IMR-90 (cell line): Measurements from ENCODE around the gene PAFAH2. TPM values are rescaled to one million over a fixed set of nuclear protein-coding genes. Genes with fewer than 3 reads are reported as not detected.

Experiments used
- ATAC-seq: fragments of 200-7000 bp; cut with Tn5 transposase; 2 replicates; pipeline ENCODE4 v1.9.1; 2020; ENCODE audit warnings: low read depth, mild to moderate bottlenecking, moderate library complexity
- BruUV-seq: library from RNA; stranded (reverse); fragments of 400-500 nt; replicated peaks from 2 replicates; lab custom pipeline; 2021; lab: Mats Ljungman, UMichigan
- CTCF ChIA-PET: fragments of 300-600 bp; formaldehyde crosslinking; extraction: SDS; loops from one replicate; lab custom pipeline; 2021; ENCODE audit warnings: antibody characterized with exemption; lab: Yijun Ruan, JAX
- POLR2A ChIA-PET: fragments of 300-600 bp; sonication (Branson Sonifier 250); formaldehyde crosslinking; loops from one replicate; lab custom pipeline; 2022; ENCODE audit warnings: antibody characterized with exemption; ENCODE audit not compliant: unreplicated experiment; lab: Charles Lee
- DNase-seq: peaks from one replicate; pipeline ENCODE4 v3.0.0; 2013
- H2AFZ ChIP-seq: replicated peaks from 2 replicates; pipeline ENCODE3; 2013; ENCODE audit warnings: low read length, mild to moderate bottlenecking; ENCODE audit not compliant: poor library complexity
- H2AK5ac ChIP-seq: 2 replicates; pipeline ENCODE4 v1.6.1; 2013; ENCODE audit warnings: low read depth, low read length, inconsistent platforms
- H2AK9ac ChIP-seq: replicated peaks from 2 replicates; pipeline ENCODE3; 2013; ENCODE audit warnings: mild to moderate bottlenecking, low read depth, low read length, moderate library complexity; ENCODE audit not compliant: poor library complexity
- H2BK120ac ChIP-seq: 2 replicates; pipeline ENCODE4 v1.6.1; 2013; ENCODE audit warnings: low read depth, low read length, inconsistent platforms
- H2BK15ac ChIP-seq: 3 replicates; pipeline ENCODE4 v1.6.1; 2013; ENCODE audit warnings: low read depth, low read length, inconsistent platforms
- H2BK20ac ChIP-seq: 2 replicates; pipeline ENCODE4 v1.6.1; 2013; ENCODE audit warnings: low read depth, mild to moderate bottlenecking, inconsistent platforms, low read length, moderate library complexity
- H2BK5ac ChIP-seq: 2 replicates; pipeline ENCODE4 v1.6.1; 2013; ENCODE audit warnings: mild to moderate bottlenecking, low read depth, low read length, inconsistent platforms; ENCODE audit not compliant: poor library complexity, severe bottlenecking
- H3K14ac ChIP-seq: replicated peaks from 2 replicates; pipeline ENCODE4 v1.6.1; 2013; ENCODE audit warnings: low read depth, low read length, inconsistent platforms
- H3K18ac ChIP-seq: 2 replicates; pipeline ENCODE4 v1.6.1; 2013; ENCODE audit warnings: low read depth, low read length, control low read depth
- H3K23ac ChIP-seq: 2 replicates; pipeline ENCODE4 v1.6.1; 2013; ENCODE audit warnings: low read depth, low read length, inconsistent platforms
- H3K27ac ChIP-seq: 2 replicates; pipeline ENCODE4 v1.5.1; 2013; ENCODE audit warnings: mild to moderate bottlenecking, control low read depth, low read length; ENCODE audit not compliant: insufficient read depth
- H3K27me3 ChIP-seq: 2 replicates; pipeline ENCODE4 v1.6.1; 2013; ENCODE audit warnings: low read length; ENCODE audit not compliant: control insufficient read depth, insufficient read depth
- H3K36me3 ChIP-seq: 2 replicates; pipeline ENCODE4 v1.6.1; 2013; ENCODE audit warnings: low read length, mixed read lengths; ENCODE audit not compliant: control insufficient read depth, insufficient read depth
- H3K4ac ChIP-seq: 2 replicates; pipeline ENCODE4 v1.6.1; 2013; ENCODE audit warnings: low read depth, low read length, inconsistent platforms
- H3K4me1 ChIP-seq: 2 replicates; pipeline ENCODE4 v1.6.1; 2013; ENCODE audit warnings: low read length, mixed read lengths; ENCODE audit not compliant: control insufficient read depth, insufficient read depth
- H3K4me2 ChIP-seq: 2 replicates; pipeline ENCODE4 v1.6.1; 2013; ENCODE audit warnings: low read depth, mild to moderate bottlenecking, control low read depth, low read length, moderate library complexity
- H3K4me3 ChIP-seq: 2 replicates; pipeline ENCODE4 v1.5.1; 2013; ENCODE audit warnings: low read depth, mild to moderate bottlenecking, control low read depth, low read length, moderate library complexity; ENCODE audit not compliant: insufficient read depth
- H3K56ac ChIP-seq: 2 replicates; pipeline ENCODE4 v1.6.1; 2013; ENCODE audit warnings: low read length, inconsistent platforms; ENCODE audit not compliant: insufficient read depth; ENCODE audit errors: extremely low read depth
- H3K79me1 ChIP-seq, 2 experiments: 2 replicates each; pipeline ENCODE4 v1.6.1; 2013; ENCODE audit warnings: low read length in 2 of 2, inconsistent platforms in 1 of 2, low read depth in 1 of 2
- H3K9ac ChIP-seq: 2 replicates; pipeline ENCODE4 v1.6.1; 2013; ENCODE audit warnings: low read depth, low read length, control low read depth
- H3K9me1 ChIP-seq: 2 replicates; pipeline ENCODE4 v1.6.1; 2013; ENCODE audit warnings: low read length, inconsistent platforms; ENCODE audit not compliant: insufficient read depth
- H3K9me3 ChIP-seq: 2 replicates; pipeline ENCODE4 v1.6.1; 2013; ENCODE audit warnings: low read length; ENCODE audit not compliant: control insufficient read depth, insufficient read depth
- H4K20me1 ChIP-seq: 2 replicates; pipeline ENCODE4 v1.6.1; 2013; ENCODE audit warnings: low read length, inconsistent platforms; ENCODE audit not compliant: insufficient read depth
- H4K5ac ChIP-seq: 2 replicates; pipeline ENCODE4 v1.6.1; 2013; ENCODE audit warnings: mild to moderate bottlenecking, low read depth, low read length, control low read depth
- H4K8ac ChIP-seq, 2 experiments: 2 replicates each; pipeline ENCODE4 v1.6.1; 2013; ENCODE audit warnings: low read depth in 2 of 2, low read length in 2 of 2, control low read depth in 1 of 2, inconsistent platforms in 1 of 2
- H4K91ac ChIP-seq: 2 replicates; pipeline ENCODE4 v1.6.1; 2013; ENCODE audit warnings: low read depth, low read length, inconsistent platforms; ENCODE audit not compliant: insufficient read depth
- BHLHE40 ChIP-seq: fragments of 150-350 bp; IDR thresholded peaks from 2 replicates; pipeline ENCODE4 v1.6.1; 2016; ENCODE audit warnings: mild to moderate bottlenecking, low read depth, low read length
- CEBPB ChIP-seq: IDR thresholded peaks from 2 replicates; pipeline ENCODE4 v1.6.1; 2012; ENCODE audit warnings: low read depth, low read length, improper control_type of control experiment
- CHD1 ChIP-seq: IDR thresholded peaks from 2 replicates; pipeline ENCODE4 v1.6.1; 2012; ENCODE audit warnings: low read depth, low read length, improper control_type of control experiment
- MAZ ChIP-seq: IDR thresholded peaks from 2 replicates; pipeline ENCODE4 v1.6.1; 2012; ENCODE audit warnings: low read depth, mild to moderate bottlenecking, low read length, improper control_type of control experiment, moderate library complexity, borderline replicate concordance
- MXI1 ChIP-seq: IDR thresholded peaks from 2 replicates; pipeline ENCODE4 v1.6.1; 2012; ENCODE audit warnings: low read depth, mild to moderate bottlenecking, low read length, moderate library complexity, borderline replicate concordance
- NFE2L2 ChIP-seq: fragments of 150-350 bp; IDR thresholded peaks from 2 replicates; pipeline ENCODE4 v1.6.1; 2016; ENCODE audit warnings: low read depth, mild to moderate bottlenecking, low read length
- RAD21 ChIP-seq: IDR thresholded peaks from 2 replicates; pipeline ENCODE4 v1.6.1; 2012; ENCODE audit warnings: low read length, improper control_type of control experiment
- RCOR1 ChIP-seq: IDR thresholded peaks from 2 replicates; pipeline ENCODE4 v1.6.1; 2012; ENCODE audit warnings: mild to moderate bottlenecking, low read length, improper control_type of control experiment; ENCODE audit not compliant: insufficient replicate concordance
- RFX5 ChIP-seq: IDR thresholded peaks from 2 replicates; pipeline ENCODE4 v1.8.0; 2012; ENCODE audit warnings: low read depth, mild to moderate bottlenecking, low read length, moderate library complexity
- USF2 ChIP-seq: fragments of 150-350 bp; IDR thresholded peaks from 2 replicates; pipeline ENCODE4 v1.6.1; 2017; ENCODE audit warnings: mild to moderate bottlenecking, antibody characterized with exemption, low read length, low read depth
- WGBS, 2 experiments: methylation state at CpG; one replicate each; pipeline versions ENCODE4 v1.1.5 to v1.1.7; 2013; ENCODE audit warnings: missing lambda C conversion rate in 2 of 2; ENCODE audit not compliant: insufficient read length in 1 of 2; ENCODE audit errors: extremely low coverage in 2 of 2; 5-methylcytosine and 5-hydroxymethylcytosine counted together
- dilution Hi-C: fragments of 300-500 bp; cut with HindIII; formaldehyde crosslinking; loops from one replicate; pipeline ENCODE4 v1.14.3; 2018; ENCODE audit warnings: low sequenced_read_pairs; ENCODE audit not compliant: unreplicated experiment
- in situ Hi-C: fragments of 300-500 bp; cut with MboI; formaldehyde crosslinking; loops from 3 replicates; pipeline ENCODE4 v1.14.3; 2019; ENCODE audit warnings: low sequenced_read_pairs, inconsistent platforms, mixed read lengths
- intact Hi-C: fragments of 100-400 bp; cut with micrococcal nuclease; formaldehyde crosslinking; loops from 2 replicates; pipeline ENCODE4 v1.10.0; 2022
- polyA plus RNA-seq, 3 experiments: library from polyadenylated mRNA; depleted of rRNA; stranded (reverse); fragments of >200 nt; gene quantifications; 2 replicates each; pipeline ENCODE4 v1.2.3, GENCODE V29; 2012; ENCODE audit warnings: low replicate concordance in 1 of 3
- total RNA-seq: library from RNA; depleted of rRNA; stranded (reverse); fragments of >200 nt; gene quantifications from 2 replicates; pipeline ENCODE4 v1.2.3, GENCODE V29; 2012
- TF ChIP-seq, protein P1 (sequence below): conservative IDR thresholded peaks from 2 replicates; pipeline ENCODE4 v1.5.1; 2012; ENCODE audit warnings: mild to moderate bottlenecking, low read depth, low read length, improper control_type of control experiment
- TF ChIP-seq, protein P2 (sequence below): fragments of 150-350 bp; IDR thresholded peaks from 2 replicates; pipeline ENCODE4 v1.6.1; 2016; ENCODE audit warnings: low read depth, mild to moderate bottlenecking, low read length, moderate library complexity, borderline replicate concordance

The PAFAH2 gene
- total and polyA plus RNA-seq, 2 of the 4 experiments (the other 2 are of a cell fraction) = 8.3 to 12.2 TPM

- TF ChIP-seq, protein P1, sequence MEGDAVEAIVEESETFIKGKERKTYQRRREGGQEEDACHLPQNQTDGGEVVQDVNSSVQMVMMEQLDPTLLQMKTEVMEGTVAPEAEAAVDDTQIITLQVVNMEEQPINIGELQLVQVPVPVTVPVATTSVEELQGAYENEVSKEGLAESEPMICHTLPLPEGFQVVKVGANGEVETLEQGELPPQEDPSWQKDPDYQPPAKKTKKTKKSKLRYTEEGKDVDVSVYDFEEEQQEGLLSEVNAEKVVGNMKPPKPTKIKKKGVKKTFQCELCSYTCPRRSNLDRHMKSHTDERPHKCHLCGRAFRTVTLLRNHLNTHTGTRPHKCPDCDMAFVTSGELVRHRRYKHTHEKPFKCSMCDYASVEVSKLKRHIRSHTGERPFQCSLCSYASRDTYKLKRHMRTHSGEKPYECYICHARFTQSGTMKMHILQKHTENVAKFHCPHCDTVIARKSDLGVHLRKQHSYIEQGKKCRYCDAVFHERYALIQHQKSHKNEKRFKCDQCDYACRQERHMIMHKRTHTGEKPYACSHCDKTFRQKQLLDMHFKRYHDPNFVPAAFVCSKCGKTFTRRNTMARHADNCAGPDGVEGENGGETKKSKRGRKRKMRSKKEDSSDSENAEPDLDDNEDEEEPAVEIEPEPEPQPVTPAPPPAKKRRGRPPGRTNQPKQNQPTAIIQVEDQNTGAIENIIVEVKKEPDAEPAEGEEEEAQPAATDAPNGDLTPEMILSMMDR = no peak
- TF ChIP-seq RCOR1 = no peak
These were observed 75.5 kb downstream of the PAFAH2 start (continued) for GRCh38 chr1:25922056-25922970.

GRCh38 chr1:25918615-25919014 is 79.2 kb downstream of the PAFAH2 start:
- Histone ChIP-seq H4K20me1 (no peaks in the 10 kb centered on the region), H3K9ac (no peak overlapping the region), H3K4me2 (no peak overlapping the region), H3K4ac (no peak overlapping the region), H2AFZ (no peak overlapping the region), H4K5ac (no peak overlapping the region), H4K91ac (no peak overlapping the region), H3K27ac (no peak overlapping the region), H3K18ac (no peak overlapping the region), H2BK20ac (no peak overlapping the region), H3K27me3 (peaks cover 4% of the 10 kb centered on the region), H2AK5ac (no peak overlapping the region), H3K23ac (no peak overlapping the region), H3K79me1 (no peaks in the 10 kb centered on the region), H3K4me3 (no peak overlapping the region), H3K56ac (no peak overlapping the region), H3K36me3 (no peaks in the 10 kb centered on the region), H2AK9ac (no peak overlapping the region), H3K9me1 (no peaks in the 10 kb centered on the region; the same call in 1 of the 2 replicates), H2BK120ac (no peak overlapping the region), H2BK5ac (no peak overlapping the region), H4K8ac (no peak overlapping the region), H3K9me3 (no peaks in the 10 kb centered on the region), H3K14ac (no peak overlapping the region), H2BK15ac (no peak overlapping the region), H3K4me1 (peaks cover 10% of the 10 kb centered on the region)
- dilution Hi-C loops (no loop called here), intact Hi-C loops (no loop called here), in situ Hi-C loops (no loop called here)
- CTCF ChIA-PET = no interaction called here
- 70% methylated on average over 2 of the region's 11 CpGs; no CpG with 5 or more reads in 1 of the 2 experiments for WGBS, 2 experiments
- no peak for DNase-seq
- ATAC-seq = no peak
- POLR2A ChIA-PET = no interaction called here
- no TSS peak for BruUV-seq
- no peak for TF ChIP-seq CEBPB
- no peak for TF ChIP-seq NFE2L2
- no peak for TF ChIP-seq RAD21
- TF ChIP-seq, protein P2, sequence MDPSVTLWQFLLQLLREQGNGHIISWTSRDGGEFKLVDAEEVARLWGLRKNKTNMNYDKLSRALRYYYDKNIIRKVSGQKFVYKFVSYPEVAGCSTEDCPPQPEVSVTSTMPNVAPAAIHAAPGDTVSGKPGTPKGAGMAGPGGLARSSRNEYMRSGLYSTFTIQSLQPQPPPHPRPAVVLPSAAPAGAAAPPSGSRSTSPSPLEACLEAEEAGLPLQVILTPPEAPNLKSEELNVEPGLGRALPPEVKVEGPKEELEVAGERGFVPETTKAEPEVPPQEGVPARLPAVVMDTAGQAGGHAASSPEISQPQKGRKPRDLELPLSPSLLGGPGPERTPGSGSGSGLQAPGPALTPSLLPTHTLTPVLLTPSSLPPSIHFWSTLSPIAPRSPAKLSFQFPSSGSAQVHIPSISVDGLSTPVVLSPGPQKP = no peak
- no peak for TF ChIP-seq MXI1
- no peak for TF ChIP-seq USF2
- no peak for TF ChIP-seq BHLHE40
- no peak for TF ChIP-seq MAZ
- TF ChIP-seq RCOR1 = no peak
- no peak for TF ChIP-seq RFX5
- TF ChIP-seq CHD1 = no peak
